ENCODE data around the gene VPS36. TPM values are rescaled to one million over a fixed set of nuclear protein-coding genes. Genes with fewer than 3 reads are reported as not detected.
"Not testable (repeated sequence)": the region's sequence is repeated elsewhere in the genome, so short reads cannot be mapped to it uniquely, and the experiment has no call there.

The VPS36 gene
- total and polyA plus RNA-seq, 7 experiments from 2014 or later = 23.1 to 53.7 (median 47.3) TPM

DNA sequence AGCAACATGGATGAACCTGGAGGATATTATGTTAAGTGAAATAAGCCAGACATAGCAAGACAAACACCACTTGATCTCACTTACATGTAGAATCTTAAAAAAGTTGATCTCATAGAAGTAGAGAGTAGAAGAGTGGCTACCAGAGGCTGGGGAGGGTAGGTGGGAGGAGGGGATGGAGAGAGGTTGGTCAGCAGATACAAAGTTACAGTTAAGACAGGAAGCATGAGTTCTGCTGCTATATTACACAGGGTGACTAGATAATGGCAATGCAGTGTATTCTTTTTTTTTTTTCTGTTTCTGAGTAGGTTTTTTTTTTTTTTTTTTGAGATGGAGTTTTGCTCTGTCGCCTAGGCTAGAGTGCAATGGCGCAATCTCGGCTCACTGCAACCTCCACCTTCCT, 29.2 kb downstream of the VPS36 start:
- DNase-seq (no peak), ATAC-seq (no peak)
- Histone ChIP-seq H3K27ac (ENCODE audit: low read depth, low read length) (no peak overlapping the region), H3K4me3 (ENCODE audit: low read length) (no peak overlapping the region), H3K9me3 (ENCODE audit: control insufficient read depth in 2 of 3, low read length in 3 of 3) (no peaks in the 10 kb centered on the region), H3K36me3 (ENCODE audit: control insufficient read depth in 2 of 3, insufficient read depth in 3 of 3, low read length in 3 of 3) (peaks cover 0 to 39% (median 12%) of the 10 kb centered on the region in 3 experiments), H3K4me1 (ENCODE audit: control insufficient read depth in 2 of 2, insufficient read depth in 2 of 2, low read length in 2 of 2) (no peaks in the 10 kb centered on the region), H3K27me3 (ENCODE audit: control insufficient read depth in 2 of 2, insufficient read depth in 2 of 2, low read length in 2 of 2) (no peaks in the 10 kb centered on the region)
- Mint-ChIP-seq H3K27ac (no peak overlapping the region), H3K9me3 (no peaks in the 10 kb centered on the region), H3K27me3 (no peaks in the 10 kb centered on the region), H3K4me1 (peaks cover 0 to 2% (median 0%) of the 10 kb centered on the region in 7 donors), H3K36me3 (peaks cover 22 to 52% (median 30%) of the 10 kb centered on the region in 5 donors), H3K4me3 (no peak overlapping the region)
- ChIA-PET POLR2A (no interaction called here), CTCF (no interaction called here)
- intact Hi-C loops (cut with micrococcal nuclease) = no loop called here

DNA sequence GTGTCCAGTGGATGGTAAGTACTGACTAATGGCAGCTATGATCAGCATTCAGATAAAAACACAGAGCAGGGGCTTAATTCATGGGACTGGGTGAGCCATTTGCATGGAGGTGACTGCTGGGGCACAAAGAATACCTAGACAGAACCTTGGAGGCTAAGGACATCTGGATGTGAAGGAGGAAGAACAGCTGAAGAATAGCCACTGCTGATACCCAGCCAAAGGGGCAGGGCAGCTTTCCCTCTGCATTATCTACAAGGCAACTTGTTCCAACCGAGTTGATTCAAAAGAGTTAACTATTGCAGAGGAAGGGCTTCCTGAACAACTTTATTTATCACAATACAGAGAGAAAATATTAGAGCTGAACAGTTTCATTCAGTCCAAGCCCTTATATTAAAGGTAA, 31.4 kb downstream of the VPS36 start:
- Mint-ChIP-seq H3K4me1 (peaks cover 0 to 2% (median 0%) of the 10 kb centered on the region in 7 donors), H3K27me3 (no peaks in the 10 kb centered on the region), H3K4me3 (no peak overlapping the region), H3K36me3 (peaks cover 20 to 56% (median 31%) of the 10 kb centered on the region in 5 donors), H3K9me3 (no peaks in the 10 kb centered on the region), H3K27ac (no peak overlapping the region)
- intact Hi-C loops (cut with micrococcal nuclease) = loop anchor here in 1 of 2 donors (5.0 kb wide), 1 partner anchor 33 kb away; the partner anchor contains the start of gene VPS36
- no peak for DNase-seq
- no peak for ATAC-seq
- H3K27ac ChIP-seq (ENCODE audit: low read depth, low read length) = no peak overlapping the region
- no peak overlapping the region for H3K4me3 ChIP-seq (ENCODE audit: low read length)
- CTCF ChIA-PET = no interaction called here
- H3K27me3 ChIP-seq (ENCODE audit: control insufficient read depth in 2 of 2, insufficient read depth in 2 of 2, low read length in 2 of 2) = no peaks in the 10 kb centered on the region
- H3K9me3 ChIP-seq (ENCODE audit: control insufficient read depth in 2 of 3, low read length in 3 of 3) = no peaks in the 10 kb centered on the region
- POLR2A ChIA-PET = interaction anchor here (0.7 kb wide), 1 partner anchor 14 kb away, joined by 3 read pairs; no protein-coding TSS in a partner anchor
- no peaks in the 10 kb centered on the region for H3K4me1 ChIP-seq (ENCODE audit: control insufficient read depth in 2 of 2, insufficient read depth in 2 of 2, low read length in 2 of 2)
- H3K36me3 ChIP-seq (ENCODE audit: control insufficient read depth in 2 of 3, insufficient read depth in 3 of 3, low read length in 3 of 3) = peaks cover 0 to 47% (median 4%) of the 10 kb centered on the region in 3 experiments

DNA sequence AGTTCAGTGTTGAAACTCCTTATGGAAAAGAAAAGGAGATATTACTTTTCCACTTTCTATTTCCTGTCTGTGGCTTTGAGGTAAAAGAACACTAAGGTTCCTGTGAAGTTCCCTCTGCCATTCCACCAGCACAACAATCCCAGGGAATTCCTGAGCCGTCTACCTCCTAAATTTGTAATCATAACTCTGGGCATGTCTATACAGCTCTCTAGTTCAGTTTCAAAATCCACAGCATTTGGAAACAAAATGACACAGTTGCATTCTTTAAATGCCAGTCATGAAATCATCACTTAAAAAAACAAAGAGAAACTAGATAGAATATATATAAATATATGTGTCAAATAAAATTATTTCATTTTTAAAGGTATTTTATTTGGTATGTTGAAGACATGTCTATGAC, 35.5 kb downstream of the VPS36 start:
- no peaks in the 10 kb centered on the region for H3K9me3 ChIP-seq (ENCODE audit: control insufficient read depth in 2 of 3, low read length in 3 of 3)
- H3K27ac Mint-ChIP-seq = no peak overlapping the region
- H3K4me1 ChIP-seq (ENCODE audit: control insufficient read depth in 2 of 2, insufficient read depth in 2 of 2, low read length in 2 of 2) = no peaks in the 10 kb centered on the region
- peaks cover 13 to 57% (median 28%) of the 10 kb centered on the region in 5 donors for H3K36me3 Mint-ChIP-seq
- H3K4me3 Mint-ChIP-seq = no peak overlapping the region
- H3K27me3 Mint-ChIP-seq = no peaks in the 10 kb centered on the region
- ChIA-PET CTCF (no interaction called here), POLR2A (no interaction called here)
- no peak for ATAC-seq
- no peak for DNase-seq
- peaks cover 0 to 2% (median 0%) of the 10 kb centered on the region in 7 donors for H3K4me1 Mint-ChIP-seq
- intact Hi-C loops (cut with micrococcal nuclease) = loop anchor here in 1 of 2 donors (5.0 kb wide), 1 partner anchor 37 kb away; the partner anchor contains the start of gene VPS36
- H3K36me3 ChIP-seq (ENCODE audit: control insufficient read depth in 2 of 3, insufficient read depth in 3 of 3, low read length in 3 of 3) = peaks cover 0 to 36% (median 4%) of the 10 kb centered on the region in 3 experiments
- no peaks in the 10 kb centered on the region for H3K9me3 Mint-ChIP-seq
- H3K27ac ChIP-seq (ENCODE audit: low read depth, low read length) = no peak overlapping the region
- no peak overlapping the region for H3K4me3 ChIP-seq (ENCODE audit: low read length)
- no peaks in the 10 kb centered on the region for H3K27me3 ChIP-seq (ENCODE audit: control insufficient read depth in 2 of 2, insufficient read depth in 2 of 2, low read length in 2 of 2)

DNA sequence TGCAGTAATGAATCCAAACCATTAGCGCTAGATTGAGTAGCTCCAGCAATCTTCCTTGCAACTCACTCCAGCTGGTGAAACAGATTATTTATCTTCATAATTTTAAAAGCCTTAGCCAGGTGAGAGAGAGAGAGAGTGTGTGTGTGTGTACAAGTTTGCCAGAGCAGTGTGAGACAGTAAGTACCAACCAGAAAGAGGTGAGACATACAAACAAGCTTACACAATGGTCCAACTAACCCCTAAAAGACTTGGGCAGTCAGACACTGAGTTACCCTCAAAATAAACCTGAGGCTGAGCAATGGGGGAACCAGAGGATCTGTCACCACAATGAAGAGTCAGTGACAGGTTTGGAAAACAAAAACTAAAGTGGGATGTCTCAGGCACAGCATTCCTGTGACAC, 36.4 kb downstream of the VPS36 start:
- Mint-ChIP-seq H3K36me3 (peaks cover 10 to 51% (median 22%) of the 10 kb centered on the region in 5 donors), H3K4me3 (no peak overlapping the region), H3K4me1 (no peaks in the 10 kb centered on the region), H3K9me3 (no peaks in the 10 kb centered on the region), H3K27me3 (no peaks in the 10 kb centered on the region), H3K27ac (no peak overlapping the region)
- Histone ChIP-seq H3K4me1 (ENCODE audit: control insufficient read depth in 2 of 2, insufficient read depth in 2 of 2, low read length in 2 of 2) (no peaks in the 10 kb centered on the region), H3K27me3 (ENCODE audit: control insufficient read depth in 2 of 2, insufficient read depth in 2 of 2, low read length in 2 of 2) (no peaks in the 10 kb centered on the region), H3K27ac (ENCODE audit: low read depth, low read length) (no peak overlapping the region), H3K9me3 (ENCODE audit: control insufficient read depth in 2 of 3, low read length in 3 of 3) (no peaks in the 10 kb centered on the region), H3K4me3 (ENCODE audit: low read length) (no peak overlapping the region), H3K36me3 (ENCODE audit: control insufficient read depth in 2 of 3, insufficient read depth in 3 of 3, low read length in 3 of 3) (peaks cover 0 to 32% (median 3%) of the 10 kb centered on the region in 3 experiments)
- intact Hi-C loops (cut with micrococcal nuclease) = no loop called here
- POLR2A ChIA-PET = no interaction called here
- ATAC-seq = no peak
- DNase-seq = no peak
- CTCF ChIA-PET = no interaction called here

DNA sequence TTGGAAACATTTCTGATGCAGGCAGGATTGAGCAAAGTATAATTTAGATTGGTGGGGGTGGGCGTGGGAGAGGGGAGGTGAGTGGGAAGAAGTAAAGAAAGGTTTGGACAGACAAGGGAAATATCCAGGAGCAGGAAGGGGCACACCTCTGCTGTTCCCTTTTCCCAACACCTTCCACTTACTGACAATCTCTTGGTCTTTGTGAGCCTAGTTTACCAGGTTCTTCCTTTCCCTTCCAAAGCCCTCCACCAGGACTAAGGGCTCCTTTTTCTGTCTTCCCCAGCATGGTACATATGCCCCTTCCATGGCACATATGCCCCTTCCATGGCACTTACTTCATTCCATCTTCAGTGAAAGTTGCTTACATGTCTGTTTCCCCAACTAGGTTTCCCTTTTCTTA, 38.3 kb downstream of the VPS36 start:
- intact Hi-C loops (cut with micrococcal nuclease) = no loop called here
- H3K4me3 ChIP-seq (ENCODE audit: low read length) = no peak overlapping the region
- Mint-ChIP-seq H3K27ac (no peak overlapping the region), H3K36me3 (peaks cover 9 to 42% (median 22%) of the 10 kb centered on the region in 5 donors), H3K4me1 (no peaks in the 10 kb centered on the region), H3K9me3 (no peaks in the 10 kb centered on the region), H3K27me3 (peaks cover 0 to 2% (median 0%) of the 10 kb centered on the region in 5 donors), H3K4me3 (no peak overlapping the region)
- H3K27me3 ChIP-seq (ENCODE audit: control insufficient read depth in 2 of 2, insufficient read depth in 2 of 2, low read length in 2 of 2) = no peaks in the 10 kb centered on the region
- ATAC-seq (no peak), DNase-seq (no peak)
- CTCF ChIA-PET = no interaction called here
- no peak overlapping the region for H3K27ac ChIP-seq (ENCODE audit: low read depth, low read length)
- peaks cover 0 to 28% (median 0%) of the 10 kb centered on the region in 3 experiments for H3K36me3 ChIP-seq (ENCODE audit: control insufficient read depth in 2 of 3, insufficient read depth in 3 of 3, low read length in 3 of 3)
- POLR2A ChIA-PET = no interaction called here
- H3K9me3 ChIP-seq (ENCODE audit: control insufficient read depth in 2 of 3, low read length in 3 of 3) = no peaks in the 10 kb centered on the region
- H3K4me1 ChIP-seq (ENCODE audit: control insufficient read depth in 2 of 2, insufficient read depth in 2 of 2, low read length in 2 of 2) = no peaks in the 10 kb centered on the region

DNA sequence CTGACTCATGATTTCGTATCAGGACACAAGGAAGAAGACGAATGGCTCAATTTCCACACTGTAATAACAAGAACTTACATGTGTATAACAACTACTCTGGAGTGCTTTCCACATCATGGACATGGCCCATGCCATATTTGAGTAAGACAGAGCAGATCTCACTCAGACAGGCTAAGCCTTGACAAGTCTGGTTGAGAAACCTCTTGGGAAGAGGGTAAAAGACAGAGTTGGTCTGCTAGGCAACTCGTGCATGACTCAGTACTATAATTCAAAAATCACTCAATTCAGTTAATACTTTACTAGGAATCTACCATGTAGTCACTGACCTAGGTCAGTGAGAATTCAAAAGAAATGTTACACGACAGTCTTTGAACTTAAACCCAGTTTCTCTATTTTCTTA, 38.8 kb downstream of the VPS36 start:
- ChIA-PET POLR2A (no interaction called here), CTCF (no interaction called here)
- Histone ChIP-seq H3K27ac (ENCODE audit: low read depth, low read length) (no peak overlapping the region), H3K4me3 (ENCODE audit: low read length) (no peak overlapping the region), H3K9me3 (ENCODE audit: control insufficient read depth in 2 of 3, low read length in 3 of 3) (no peaks in the 10 kb centered on the region), H3K27me3 (ENCODE audit: control insufficient read depth in 2 of 2, insufficient read depth in 2 of 2, low read length in 2 of 2) (no peaks in the 10 kb centered on the region), H3K36me3 (ENCODE audit: control insufficient read depth in 2 of 3, insufficient read depth in 3 of 3, low read length in 3 of 3) (peaks cover 0 to 28% (median 0%) of the 10 kb centered on the region in 3 experiments), H3K4me1 (ENCODE audit: control insufficient read depth in 2 of 2, insufficient read depth in 2 of 2, low read length in 2 of 2) (no peaks in the 10 kb centered on the region)
- Mint-ChIP-seq H3K27me3 (peaks cover 0 to 3% (median 0%) of the 10 kb centered on the region in 5 donors), H3K4me1 (peaks cover 0 to 1% (median 0%) of the 10 kb centered on the region in 7 donors), H3K27ac (no peak overlapping the region), H3K9me3 (peaks cover 0 to 3% (median 0%) of the 10 kb centered on the region in 11 donors), H3K4me3 (no peak overlapping the region), H3K36me3 (peaks cover 10 to 38% (median 19%) of the 10 kb centered on the region in 5 donors)
- intact Hi-C loops (cut with micrococcal nuclease) = no loop called here
- DNase-seq = no peak
- no peak for ATAC-seq

DNA sequence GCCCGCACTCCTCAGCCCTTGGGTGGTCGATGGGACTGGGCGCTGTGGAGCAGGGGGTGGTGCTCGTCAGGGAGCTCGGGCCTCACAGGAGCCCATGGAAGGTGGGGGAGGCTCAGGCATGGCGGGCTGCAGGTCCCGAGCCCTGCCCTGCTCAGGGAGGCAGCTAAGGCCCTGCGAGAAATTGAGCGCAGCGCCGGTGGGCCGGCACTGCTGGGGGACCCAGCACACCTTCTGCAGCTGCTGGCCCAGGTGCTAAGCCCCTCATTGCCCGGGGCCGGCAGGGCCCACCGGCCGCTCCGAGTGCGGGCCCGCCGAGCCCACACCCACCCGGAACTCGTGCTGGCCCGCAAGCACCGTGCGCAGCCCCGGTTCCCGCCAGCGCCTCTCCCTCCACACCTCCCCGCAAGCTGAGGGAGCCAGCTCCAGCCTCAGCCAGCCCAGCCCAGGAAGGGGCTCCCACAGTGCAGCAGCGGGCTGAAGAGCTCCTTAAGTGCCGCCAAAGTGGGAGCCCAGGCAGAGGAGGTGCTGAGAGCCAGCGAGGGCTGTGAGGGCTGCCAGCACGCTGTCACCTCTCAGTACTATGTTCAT, 42.3 kb downstream of the VPS36 start:
- H3K4me3 ChIP-seq (ENCODE audit: low read length); POLR2A ChIA-PET; CTCF ChIA-PET; H3K36me3 ChIP-seq (ENCODE audit: control insufficient read depth in 2 of 3, insufficient read depth in 3 of 3, low read length in 3 of 3); H3K9me3 ChIP-seq (ENCODE audit: control insufficient read depth in 2 of 3, low read length in 3 of 3); DNase-seq; ATAC-seq; H3K27ac ChIP-seq (ENCODE audit: low read depth, low read length); H3K27ac Mint-ChIP-seq; H3K27me3 ChIP-seq (ENCODE audit: control insufficient read depth in 2 of 2, insufficient read depth in 2 of 2, low read length in 2 of 2); H3K4me3 Mint-ChIP-seq; H3K9me3 Mint-ChIP-seq: not testable (repeated sequence)
- Mint-ChIP-seq H3K4me1 (peaks cover 10 to 27% (median 20%) of the 10 kb centered on the region in 7 donors), H3K27me3 (peaks cover 15 to 28% (median 18%) of the 10 kb centered on the region in 5 donors), H3K36me3 (peaks cover 4 to 16% (median 12%) of the 10 kb centered on the region in 5 donors)
- intact Hi-C loops (cut with micrococcal nuclease) = loop anchor here in 1 of 2 donors (5.0 kb wide), 1 partner anchor 396 kb away; the partner anchor contains the start of genes ALG11 and ATP7B
- peaks cover 7 to 18% of the 10 kb centered on the region in 2 donors for H3K4me1 ChIP-seq (ENCODE audit: control insufficient read depth in 2 of 2, insufficient read depth in 2 of 2, low read length in 2 of 2)
